HCT116 (cell line): ENCODE data around the gene RNU5D-1. TPM values are rescaled to one million over a fixed set of nuclear protein-coding genes. Genes with fewer than 3 reads are reported as not detected.

Experiments
- ATAC-seq: fragments of 200-7000 bp; cut with Tn5 transposase; 2 replicates; pipeline ENCODE4 v1.9.1; 2020; ENCODE audit warnings: mild to moderate bottlenecking, moderate library complexity
- BruUV-seq: library from RNA; stranded (reverse); fragments of 400-500 nt; replicated peaks from 2 replicates; lab custom pipeline; 2021; lab: Mats Ljungman, UMichigan
- CTCF ChIA-PET: fragments of 300-600 bp; sonication (Branson Sonifier 250); formaldehyde crosslinking; loops from one replicate; lab custom pipeline; 2021; ENCODE audit warnings: antibody characterized with exemption; lab: Charles Lee
- POLR2A ChIA-PET: fragments of 300-600, 350-600 bp; sonication (Branson Sonifier 250); formaldehyde crosslinking; loops from one replicate; lab custom pipeline; 2021; ENCODE audit warnings: antibody characterized with exemption; lab: Charles Lee
- RAD21 ChIA-PET, 2 experiments: fragments of 300-600 bp; sonication (Branson Sonifier 250); formaldehyde crosslinking; loops; one replicate each; lab custom pipeline; 2023; ENCODE audit warnings: low total read pairs in 2 of 2; ENCODE audit not compliant: uncharacterized antibody in 2 of 2, unreplicated experiment in 2 of 2, low non-redundant PET in 1 of 2; lab: Charles Lee
- DNase-seq: peaks from one replicate; pipeline ENCODE4 v3.0.0-alpha.2; 2010; ENCODE audit warnings: low read depth, low spot score
- H2AFZ ChIP-seq: fragments of 200-600 bp; shearing (Covaris generic), sonication (generic); 2 replicates; pipeline ENCODE4 v1.6.1; 2017; ENCODE audit warnings: low read depth, mixed run types, mixed read lengths, antibody characterized with exemption, low read length; ENCODE audit not compliant: poor library complexity, severe bottlenecking
- H3K27ac ChIP-seq: 2 replicates; pipeline ENCODE4 v1.5.1; 2012; ENCODE audit warnings: low read depth, low read length
- H3K27me3 ChIP-seq: fragments of 200-600 bp; sonication (generic); 2 replicates; pipeline ENCODE4 v1.6.1; 2016; ENCODE audit warnings: mixed run types, low read length, mixed read lengths; ENCODE audit not compliant: insufficient read depth
- H3K36me3 ChIP-seq, 2 experiments: fragments of 200-500 bp in 1 of 2; fragments of 200-600 bp in 1 of 2; sonication (Bioruptor generic) in 1 of 2; sonication (generic) in 1 of 2; 2 replicates each; pipeline versions ENCODE4 v1.5.1 to v1.6.1; 2014 to 2016; ENCODE audit warnings: low read length in 2 of 2, inconsistent platforms in 1 of 2, mixed read lengths in 1 of 2, mixed run types in 1 of 2; ENCODE audit not compliant: insufficient read depth in 2 of 2, control insufficient read depth in 1 of 2
- H3K4me1 ChIP-seq, 2 experiments: fragments of 200-600 bp in 1 of 2; sonication (generic) in 1 of 2; 2 replicates each; pipeline versions ENCODE4 v1.5.1 to v1.6.1; 2012 to 2017; ENCODE audit warnings: low read length in 2 of 2, inconsistent platforms in 1 of 2, mild to moderate bottlenecking in 1 of 2, mixed read lengths in 1 of 2, mixed run types in 1 of 2, moderate library complexity in 1 of 2; ENCODE audit not compliant: insufficient read depth in 2 of 2, control insufficient read depth in 1 of 2
- H3K4me2 ChIP-seq: fragments of 200-600 bp; sonication (generic); 2 replicates; pipeline ENCODE4 v1.6.1; 2017; ENCODE audit warnings: mixed run types, low read length, mixed read lengths
- H3K4me3 ChIP-seq, 2 experiments: fragments of 200-600 bp in 1 of 2; sonication (generic) in 1 of 2; replicated peaks in 1 of 2; 2 replicates each; pipeline ENCODE4 v1.5.1; 2011 to 2016; ENCODE audit warnings: low read length in 2 of 2, control low read depth in 1 of 2, low read depth in 1 of 2, mild to moderate bottlenecking in 1 of 2, mixed read lengths in 1 of 2, mixed run types in 1 of 2
- H3K79me2 ChIP-seq: fragments of 200-600 bp; sonication (generic); 2 replicates; pipeline ENCODE4 v1.6.1; 2017; ENCODE audit warnings: mild to moderate bottlenecking, mixed run types, low read length, moderate library complexity, mixed read lengths; ENCODE audit not compliant: insufficient read depth
- H3K9ac ChIP-seq: fragments of 200-600 bp; sonication (generic); 2 replicates; pipeline ENCODE4 v1.6.1; 2016; ENCODE audit warnings: low read length, mixed read lengths
- H3K9me2 ChIP-seq: fragments of 200-600 bp; sonication (generic), shearing (Covaris generic); 2 replicates; pipeline ENCODE4 v1.6.1; 2017; ENCODE audit warnings: mixed run types, mild to moderate bottlenecking, moderate library complexity; ENCODE audit not compliant: insufficient read depth
- H3K9me3 ChIP-seq, 2 experiments: fragments of 200-500 bp in 1 of 2; fragments of 200-600 bp in 1 of 2; sonication (Bioruptor generic) in 1 of 2; sonication (generic) in 1 of 2; 2 replicates each; pipeline ENCODE4 v1.6.1; 2014 to 2017; ENCODE audit warnings: low read length in 2 of 2, mixed read lengths in 2 of 2, inconsistent platforms in 1 of 2, low read depth in 1 of 2, mild to moderate bottlenecking in 1 of 2, mixed run types in 1 of 2, moderate library complexity in 1 of 2; ENCODE audit not compliant: control insufficient read depth in 1 of 2, insufficient read depth in 1 of 2
- H4K20me1 ChIP-seq: fragments of 200-600 bp; sonication (generic), shearing (Covaris generic); 2 replicates; pipeline ENCODE4 v1.6.1; 2017; ENCODE audit warnings: mixed run types, mild to moderate bottlenecking, moderate library complexity; ENCODE audit not compliant: insufficient read depth
- CBX3 ChIP-seq: IDR thresholded peaks from 2 replicates; pipeline ENCODE4 v1.6.1; 2012; ENCODE audit warnings: low read depth
- EGR1 ChIP-seq: IDR thresholded peaks from 2 replicates; pipeline ENCODE4 v1.6.1; 2012; ENCODE audit warnings: low read depth
- ELF1 ChIP-seq: IDR thresholded peaks from 2 replicates; pipeline ENCODE4 v1.6.1; 2012; ENCODE audit warnings: low read depth, borderline replicate concordance
- EZH2phosphoT487 ChIP-seq: fragments of 200-600 bp; IDR thresholded peaks from 2 replicates; pipeline ENCODE4 v1.6.1; 2018; ENCODE audit warnings: antibody characterized with exemption, borderline replicate concordance
- FOSL1 ChIP-seq: IDR thresholded peaks from 2 replicates; pipeline ENCODE4 v1.6.1; 2012; ENCODE audit warnings: low read depth
- JUND ChIP-seq: IDR thresholded peaks from 2 replicates; pipeline ENCODE4 v1.6.1; 2012
- POLR2AphosphoS5 ChIP-seq: IDR thresholded peaks from 2 replicates; pipeline ENCODE4 v1.6.1; 2011; ENCODE audit warnings: mild to moderate bottlenecking, low read depth, low read length, moderate library complexity
- RAD21 ChIP-seq: IDR thresholded peaks from 2 replicates; pipeline ENCODE4 v1.6.1; 2012; ENCODE audit warnings: low read depth, mild to moderate bottlenecking
- SIN3A ChIP-seq: IDR thresholded peaks from 2 replicates; pipeline ENCODE4 v1.6.1; 2012; ENCODE audit warnings: low read depth
- SP1 ChIP-seq: IDR thresholded peaks from 2 replicates; pipeline ENCODE4 v1.6.1; 2012; ENCODE audit warnings: low read depth
- SRF ChIP-seq: IDR thresholded peaks from 2 replicates; pipeline ENCODE4 v1.6.1; 2012; ENCODE audit warnings: low read depth
- TCF7L2 ChIP-seq: IDR thresholded peaks from 2 replicates; pipeline ENCODE4 v1.7.0; 2011; ENCODE audit warnings: borderline replicate concordance, inconsistent platforms; ENCODE audit not compliant: insufficient read depth, insufficient read length; ENCODE audit errors: extremely low read depth
- ZFX ChIP-seq: fragments of 450-650 bp; IDR thresholded peaks from 2 replicates; pipeline ENCODE4 v1.6.1; 2017
- intact Hi-C: fragments of 100-400 bp; cut with micrococcal nuclease; formaldehyde crosslinking; loops from 2 replicates; pipeline ENCODE4 v1.10.0; 2022
- total RNA-seq: library from RNA; stranded (reverse); gene quantifications from one replicate; pipeline ENCODE4 v1.2.1, GENCODE V29; 2021; ENCODE audit not compliant: unreplicated experiment
- TF ChIP-seq, protein P1 (sequence below): IDR thresholded peaks from 2 replicates; pipeline ENCODE4 v1.6.1; 2012
- TF ChIP-seq, protein P2 (sequence below): IDR thresholded peaks from 2 replicates; pipeline ENCODE4 v1.6.1; 2012; ENCODE audit warnings: low read depth
- TF ChIP-seq, protein P3 (sequence below), 3 experiments: fragments of 200-600 bp in 1 of 3; sonication (generic) in 1 of 3; IDR thresholded peaks in 2 of 3; conservative IDR thresholded peaks in 1 of 3; 2 replicates each; pipeline ENCODE4 v1.5.1; 2012 to 2017; ENCODE audit warnings: low read depth in 2 of 3, low read length in 2 of 3, antibody characterized with exemption in 1 of 3, borderline replicate concordance in 1 of 3, control low read depth in 1 of 3, mild to moderate bottlenecking in 1 of 3, mixed read lengths in 1 of 3, mixed run types in 1 of 3, moderate library complexity in 1 of 3; ENCODE audit not compliant: insufficient read depth in 1 of 3
- TF ChIP-seq, protein P4 (sequence below): IDR thresholded peaks from 2 replicates; pipeline ENCODE4 v1.6.1; 2012
- TF ChIP-seq, protein P5 (sequence below): IDR thresholded peaks from 2 replicates; pipeline ENCODE4 v1.6.1; 2011; ENCODE audit warnings: mild to moderate bottlenecking, low read length, moderate library complexity; ENCODE audit not compliant: insufficient replicate concordance; ENCODE audit errors: extremely low read depth

RNU5D-1 gene
- total RNA-seq, 1 experiment from 2014 or later, result not detected

DNA sequence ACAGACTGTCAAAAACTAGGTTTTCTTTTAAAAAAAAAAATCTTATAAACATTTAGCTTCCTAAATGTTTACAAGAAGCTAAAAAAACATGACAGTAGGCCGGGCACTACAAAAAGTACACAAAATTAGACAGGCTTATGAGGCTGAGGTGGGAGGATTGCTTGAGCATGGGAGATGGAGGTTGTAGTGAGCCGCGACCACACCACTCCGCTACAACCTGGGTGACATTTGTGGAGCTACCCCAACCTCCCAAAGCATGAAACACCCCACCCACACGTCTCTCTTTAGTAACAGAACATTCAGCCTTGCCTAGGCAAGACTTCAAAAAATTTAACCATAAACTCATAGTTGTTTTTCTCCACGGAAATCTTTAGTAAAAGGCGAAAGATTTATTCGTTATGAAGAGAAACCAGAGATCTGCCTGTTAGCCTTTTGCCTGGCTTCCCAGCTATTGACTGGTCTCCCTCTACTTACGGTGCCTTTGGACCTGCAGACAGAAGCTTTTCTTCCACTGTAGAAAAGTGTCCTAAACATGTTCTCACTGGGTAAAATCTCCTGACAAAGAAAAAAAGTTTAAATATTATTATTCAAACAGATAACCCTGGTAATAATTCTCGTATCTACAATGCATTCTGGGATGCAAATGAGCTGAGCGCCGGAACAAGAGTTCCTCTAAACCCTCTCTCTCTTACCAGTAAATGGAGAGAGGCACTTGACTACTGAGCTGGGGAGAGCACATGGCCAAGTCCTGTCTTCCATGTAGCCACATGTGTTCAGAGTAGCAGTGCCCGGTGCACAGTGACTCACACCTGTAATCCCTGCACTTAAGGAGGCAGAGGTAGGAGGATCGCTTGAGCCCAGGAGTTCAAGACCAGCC lies 9.2 kb downstream of the RNU5D-1 start:
- DNase-seq (peak; percentile 99), ATAC-seq (peak; percentile 91)
- ChIA-PET RAD21 (interaction anchor here (0.5 to 1.0 kb wide), 3 partner anchors 9 to 99 kb away, joined by 3 to 5 read pairs (median 3); partner anchors contain the start of gene RNU5D-1 (in 1 of the 2)), POLR2A (interaction anchor here (0.7 to 3.8 kb wide), 66 partner anchors 9 to 1525 kb away, joined by 3 to 461 read pairs (median 5); partner anchors contain the start of genes AKR1A1, ARMH1, BEST4 and BTBD19), CTCF (interaction anchor here (0.6 to 2.3 kb wide), 3 partner anchors 9 to 53 kb away, joined by 3 to 25 read pairs (median 3); partner anchors contain the start of genes RNU5D-1 and RPS8)
- peak overlapping the region; percentile 74 for H2AFZ ChIP-seq
- H3K9ac ChIP-seq, result peak overlapping the region; percentile 57
- no peaks in the 10 kb centered on the region for H3K36me3 ChIP-seq
- peaks cover 10 to 33% of the 10 kb centered on the region in 2 experiments for H3K4me1 ChIP-seq
- intact Hi-C loops, result no loop called here
- no peaks in the 10 kb centered on the region for H4K20me1 ChIP-seq
- peak overlapping the region; percentile 38 for H3K4me2 ChIP-seq
- H3K79me2 ChIP-seq, result no peaks in the 10 kb centered on the region
- peak overlapping the region; percentile 75 for H3K27ac ChIP-seq
- no peaks in the 10 kb centered on the region for H3K9me3 ChIP-seq
- no peaks in the 10 kb centered on the region for H3K9me2 ChIP-seq
- BruUV-seq, result TSS peak; percentile 98
- no peaks in the 10 kb centered on the region for H3K27me3 ChIP-seq
- no peak overlapping the region for H3K4me3 ChIP-seq
- TF ChIP-seq TCF7L2 (peak; percentile 52), CBX3 (peak; percentile 99), EZH2phosphoT487 (no peak), EGR1 (peak; percentile 82), FOSL1 (peak; percentile 72), SRF (peak; percentile 90), POLR2AphosphoS5 (peak; percentile 100), RAD21 (no peak), ELF1 (no peak; the same call in 1 of the 2 replicates), SP1 (peak; percentile 98), JUND (peak; percentile 97), ZFX (no peak), SIN3A (peak; percentile 100)
- TF ChIP-seq, protein P1, sequence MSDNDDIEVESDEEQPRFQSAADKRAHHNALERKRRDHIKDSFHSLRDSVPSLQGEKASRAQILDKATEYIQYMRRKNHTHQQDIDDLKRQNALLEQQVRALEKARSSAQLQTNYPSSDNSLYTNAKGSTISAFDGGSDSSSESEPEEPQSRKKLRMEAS, result peak; percentile 84
- TF ChIP-seq, protein P2, sequence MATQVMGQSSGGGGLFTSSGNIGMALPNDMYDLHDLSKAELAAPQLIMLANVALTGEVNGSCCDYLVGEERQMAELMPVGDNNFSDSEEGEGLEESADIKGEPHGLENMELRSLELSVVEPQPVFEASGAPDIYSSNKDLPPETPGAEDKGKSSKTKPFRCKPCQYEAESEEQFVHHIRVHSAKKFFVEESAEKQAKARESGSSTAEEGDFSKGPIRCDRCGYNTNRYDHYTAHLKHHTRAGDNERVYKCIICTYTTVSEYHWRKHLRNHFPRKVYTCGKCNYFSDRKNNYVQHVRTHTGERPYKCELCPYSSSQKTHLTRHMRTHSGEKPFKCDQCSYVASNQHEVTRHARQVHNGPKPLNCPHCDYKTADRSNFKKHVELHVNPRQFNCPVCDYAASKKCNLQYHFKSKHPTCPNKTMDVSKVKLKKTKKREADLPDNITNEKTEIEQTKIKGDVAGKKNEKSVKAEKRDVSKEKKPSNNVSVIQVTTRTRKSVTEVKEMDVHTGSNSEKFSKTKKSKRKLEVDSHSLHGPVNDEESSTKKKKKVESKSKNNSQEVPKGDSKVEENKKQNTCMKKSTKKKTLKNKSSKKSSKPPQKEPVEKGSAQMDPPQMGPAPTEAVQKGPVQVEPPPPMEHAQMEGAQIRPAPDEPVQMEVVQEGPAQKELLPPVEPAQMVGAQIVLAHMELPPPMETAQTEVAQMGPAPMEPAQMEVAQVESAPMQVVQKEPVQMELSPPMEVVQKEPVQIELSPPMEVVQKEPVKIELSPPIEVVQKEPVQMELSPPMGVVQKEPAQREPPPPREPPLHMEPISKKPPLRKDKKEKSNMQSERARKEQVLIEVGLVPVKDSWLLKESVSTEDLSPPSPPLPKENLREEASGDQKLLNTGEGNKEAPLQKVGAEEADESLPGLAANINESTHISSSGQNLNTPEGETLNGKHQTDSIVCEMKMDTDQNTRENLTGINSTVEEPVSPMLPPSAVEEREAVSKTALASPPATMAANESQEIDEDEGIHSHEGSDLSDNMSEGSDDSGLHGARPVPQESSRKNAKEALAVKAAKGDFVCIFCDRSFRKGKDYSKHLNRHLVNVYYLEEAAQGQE, result no peak
- TF ChIP-seq, protein P3, sequence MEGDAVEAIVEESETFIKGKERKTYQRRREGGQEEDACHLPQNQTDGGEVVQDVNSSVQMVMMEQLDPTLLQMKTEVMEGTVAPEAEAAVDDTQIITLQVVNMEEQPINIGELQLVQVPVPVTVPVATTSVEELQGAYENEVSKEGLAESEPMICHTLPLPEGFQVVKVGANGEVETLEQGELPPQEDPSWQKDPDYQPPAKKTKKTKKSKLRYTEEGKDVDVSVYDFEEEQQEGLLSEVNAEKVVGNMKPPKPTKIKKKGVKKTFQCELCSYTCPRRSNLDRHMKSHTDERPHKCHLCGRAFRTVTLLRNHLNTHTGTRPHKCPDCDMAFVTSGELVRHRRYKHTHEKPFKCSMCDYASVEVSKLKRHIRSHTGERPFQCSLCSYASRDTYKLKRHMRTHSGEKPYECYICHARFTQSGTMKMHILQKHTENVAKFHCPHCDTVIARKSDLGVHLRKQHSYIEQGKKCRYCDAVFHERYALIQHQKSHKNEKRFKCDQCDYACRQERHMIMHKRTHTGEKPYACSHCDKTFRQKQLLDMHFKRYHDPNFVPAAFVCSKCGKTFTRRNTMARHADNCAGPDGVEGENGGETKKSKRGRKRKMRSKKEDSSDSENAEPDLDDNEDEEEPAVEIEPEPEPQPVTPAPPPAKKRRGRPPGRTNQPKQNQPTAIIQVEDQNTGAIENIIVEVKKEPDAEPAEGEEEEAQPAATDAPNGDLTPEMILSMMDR (IDR thresholded peaks at IDR 0.05 in 2 of 3, conservative IDR thresholded peaks at IDR 0.05 in 1 of 3; ENCODE audit: borderline replicate concordance in 1 of 3, insufficient read depth in 1 of 3, low read depth in 2 of 3, low read length in 2 of 3), result no peak
- TF ChIP-seq, protein P4, sequence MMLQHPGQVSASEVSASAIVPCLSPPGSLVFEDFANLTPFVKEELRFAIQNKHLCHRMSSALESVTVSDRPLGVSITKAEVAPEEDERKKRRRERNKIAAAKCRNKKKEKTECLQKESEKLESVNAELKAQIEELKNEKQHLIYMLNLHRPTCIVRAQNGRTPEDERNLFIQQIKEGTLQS, result no peak; the same call in 1 of the 2 replicates
- TF ChIP-seq, protein P5, sequence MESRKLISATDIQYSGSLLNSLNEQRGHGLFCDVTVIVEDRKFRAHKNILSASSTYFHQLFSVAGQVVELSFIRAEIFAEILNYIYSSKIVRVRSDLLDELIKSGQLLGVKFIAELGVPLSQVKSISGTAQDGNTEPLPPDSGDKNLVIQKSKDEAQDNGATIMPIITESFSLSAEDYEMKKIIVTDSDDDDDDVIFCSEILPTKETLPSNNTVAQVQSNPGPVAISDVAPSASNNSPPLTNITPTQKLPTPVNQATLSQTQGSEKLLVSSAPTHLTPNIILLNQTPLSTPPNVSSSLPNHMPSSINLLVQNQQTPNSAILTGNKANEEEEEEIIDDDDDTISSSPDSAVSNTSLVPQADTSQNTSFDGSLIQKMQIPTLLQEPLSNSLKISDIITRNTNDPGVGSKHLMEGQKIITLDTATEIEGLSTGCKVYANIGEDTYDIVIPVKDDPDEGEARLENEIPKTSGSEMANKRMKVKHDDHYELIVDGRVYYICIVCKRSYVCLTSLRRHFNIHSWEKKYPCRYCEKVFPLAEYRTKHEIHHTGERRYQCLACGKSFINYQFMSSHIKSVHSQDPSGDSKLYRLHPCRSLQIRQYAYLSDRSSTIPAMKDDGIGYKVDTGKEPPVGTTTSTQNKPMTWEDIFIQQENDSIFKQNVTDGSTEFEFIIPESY, result peak; percentile 96
